Measurements from ENCODE around the gene UBL4B.

DNA sequence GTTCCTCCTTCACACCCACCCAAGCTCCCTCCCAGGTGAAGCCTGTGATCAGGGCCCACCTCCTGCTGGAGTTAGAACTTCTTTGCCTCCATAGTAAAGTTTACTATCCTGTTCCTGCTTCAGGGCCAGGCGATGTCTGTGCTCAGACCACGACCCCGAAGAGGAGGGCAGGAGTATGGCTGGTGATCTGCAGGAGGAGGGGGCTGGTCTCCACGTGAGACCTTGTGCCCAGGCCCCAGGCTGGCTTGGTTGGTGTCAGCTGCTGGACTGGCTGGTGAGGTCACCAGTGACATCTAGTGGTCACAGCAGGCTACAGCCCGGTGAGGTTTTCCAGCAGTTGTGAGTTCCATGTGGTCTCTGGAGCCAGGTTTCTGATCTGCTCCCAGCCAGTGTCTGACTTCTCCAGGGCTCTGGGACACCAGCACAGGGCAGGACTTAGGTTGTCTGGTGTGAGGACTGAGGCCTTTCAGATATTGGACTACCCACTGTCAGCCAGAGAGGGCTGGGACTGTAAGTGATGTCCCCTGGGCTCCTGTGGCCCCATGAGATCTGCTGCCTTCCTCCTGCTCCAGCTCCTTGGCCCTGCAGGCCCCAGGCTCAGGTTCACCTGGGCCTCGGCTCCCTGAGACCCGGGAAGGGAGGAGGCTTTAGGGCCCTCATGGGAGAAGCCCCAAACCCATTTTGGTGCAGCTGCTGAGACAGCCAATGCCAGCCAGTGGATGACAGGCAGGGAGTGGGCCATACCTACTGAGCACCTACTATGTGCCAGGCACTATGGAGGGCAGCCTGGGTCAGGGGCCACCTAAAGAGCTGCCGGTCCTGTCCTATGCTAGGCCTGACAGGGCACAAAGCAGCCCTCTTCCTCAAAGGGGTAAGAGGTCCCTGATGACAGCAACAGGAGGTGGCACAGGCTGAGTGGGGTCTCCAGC lies 6.0 kb upstream of the UBL4B start:
- TF ChIP-seq, protein P1, sequence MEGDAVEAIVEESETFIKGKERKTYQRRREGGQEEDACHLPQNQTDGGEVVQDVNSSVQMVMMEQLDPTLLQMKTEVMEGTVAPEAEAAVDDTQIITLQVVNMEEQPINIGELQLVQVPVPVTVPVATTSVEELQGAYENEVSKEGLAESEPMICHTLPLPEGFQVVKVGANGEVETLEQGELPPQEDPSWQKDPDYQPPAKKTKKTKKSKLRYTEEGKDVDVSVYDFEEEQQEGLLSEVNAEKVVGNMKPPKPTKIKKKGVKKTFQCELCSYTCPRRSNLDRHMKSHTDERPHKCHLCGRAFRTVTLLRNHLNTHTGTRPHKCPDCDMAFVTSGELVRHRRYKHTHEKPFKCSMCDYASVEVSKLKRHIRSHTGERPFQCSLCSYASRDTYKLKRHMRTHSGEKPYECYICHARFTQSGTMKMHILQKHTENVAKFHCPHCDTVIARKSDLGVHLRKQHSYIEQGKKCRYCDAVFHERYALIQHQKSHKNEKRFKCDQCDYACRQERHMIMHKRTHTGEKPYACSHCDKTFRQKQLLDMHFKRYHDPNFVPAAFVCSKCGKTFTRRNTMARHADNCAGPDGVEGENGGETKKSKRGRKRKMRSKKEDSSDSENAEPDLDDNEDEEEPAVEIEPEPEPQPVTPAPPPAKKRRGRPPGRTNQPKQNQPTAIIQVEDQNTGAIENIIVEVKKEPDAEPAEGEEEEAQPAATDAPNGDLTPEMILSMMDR (conservative IDR thresholded peaks at IDR 0.05; ENCODE audit: low read depth in 2 of 2), result peak; percentile 89 to 97
- TF ChIP-seq ZNF331 (CRISPR knock-in tag; IDR thresholded peaks at IDR 0.05; ENCODE audit: low read depth) (no peak), REST (IDR thresholded peaks at IDR 0.05; ENCODE audit: unreplicated experiment) (no peak), EZH2phosphoT487 (IDR thresholded peaks at IDR 0.05; ENCODE audit: unreplicated experiment) (no peak), EZH2 (IDR thresholded peaks at IDR 0.05; ENCODE audit: low read depth, unreplicated experiment) (no peak), POLR2AphosphoS5 (IDR thresholded peaks at IDR 0.05; ENCODE audit: low read depth) (no peak), JUNB (IDR thresholded peaks at IDR 0.05; ENCODE audit: unreplicated experiment) (no peak), NANOG (IDR thresholded peaks at IDR 0.05; ENCODE audit: borderline replicate concordance) (no peak), ZNF114 (CRISPR knock-in tag; IDR thresholded peaks at IDR 0.05) (no peak), STAT1 (IDR thresholded peaks at IDR 0.05; ENCODE audit: unreplicated experiment) (no peak), ETS1 (IDR thresholded peaks at IDR 0.05) (no peak)
